Inferior parietal cortex (tissue), 1 donor: ENCODE measurements around the gene RAB11FIP4.
"Not testable (repeated sequence)": the region's sequence is repeated elsewhere in the genome, so short reads cannot be mapped to it uniquely, and the experiment has no call there.

Experiments used
- DNase-seq: peaks from one replicate; pipeline ENCODE4 v3.0.0-alpha.2; 2016; ENCODE audit errors: extremely low spot score

The RAB11FIP4 gene

GRCh38 chr17:31433091-31433790 is 41.8 kb downstream of the RAB11FIP4 start:
- no peak for DNase-seq

GRCh38 chr17:31433811-31434726 is 42.6 kb downstream of the RAB11FIP4 start:
- DNase-seq: no peak

GRCh38 chr17:31434727-31435050 is 43.2 kb downstream of the RAB11FIP4 start:
- no peak for DNase-seq

GRCh38 chr17:31435581-31435980 is 44.1 kb downstream of the RAB11FIP4 start:
- no peak for DNase-seq

- DNase-seq: no peak
These were observed 46.4 kb downstream of the RAB11FIP4 start for GRCh38 chr17:31437720-31438400.

GRCh38 chr17:31439716-31440115 is 48.2 kb downstream of the RAB11FIP4 start:
- no peak for DNase-seq

GRCh38 chr17:31442276-31442675 is 50.8 kb downstream of the RAB11FIP4 start:
- no peak for DNase-seq

- DNase-seq: not testable (repeated sequence)
These were observed 51.4 kb downstream of the RAB11FIP4 start for GRCh38 chr17:31442856-31443255.

GRCh38 chr17:31443386-31443785 is 51.9 kb downstream of the RAB11FIP4 start:
- no peak for DNase-seq

- DNase-seq: no peak
These were observed 52.6 kb downstream of the RAB11FIP4 start for GRCh38 chr17:31444026-31444425.

GRCh38 chr17:31446195-31446967 is 54.9 kb downstream of the RAB11FIP4 start:
- no peak for DNase-seq

GRCh38 chr17:31448467-31449077 is 57.1 kb downstream of the RAB11FIP4 start:
- no peak for DNase-seq

GRCh38 chr17:31449111-31449510 is 57.6 kb downstream of the RAB11FIP4 start:
- no peak for DNase-seq

GRCh38 chr17:31449746-31450145 is 58.3 kb downstream of the RAB11FIP4 start:
- DNase-seq: no peak

- no peak for DNase-seq
These were observed 60.6 kb downstream of the RAB11FIP4 start for GRCh38 chr17:31452101-31452500.

- no peak for DNase-seq
These were observed 61.2 kb downstream of the RAB11FIP4 start for GRCh38 chr17:31452561-31453110.

GRCh38 chr17:31453896-31454295 is 62.4 kb downstream of the RAB11FIP4 start:
- no peak for DNase-seq

GRCh38 chr17:31456814-31457213 is 65.3 kb downstream of the RAB11FIP4 start:
- DNase-seq: no peak

- no peak for DNase-seq
These were observed 66.1 kb downstream of the RAB11FIP4 start for GRCh38 chr17:31457391-31458234.

- no peak for DNase-seq
These were observed 67.4 kb downstream of the RAB11FIP4 start for GRCh38 chr17:31458829-31459228.
